Measurements from ENCODE around the gene CSTF1. TPM values are rescaled to one million over a fixed set of nuclear protein-coding genes. Genes with fewer than 3 reads are reported as not detected.

The CSTF1 gene
- total RNA-seq, 2 donors from 2014 or later: 47.9 to 50.1 TPM

DNA sequence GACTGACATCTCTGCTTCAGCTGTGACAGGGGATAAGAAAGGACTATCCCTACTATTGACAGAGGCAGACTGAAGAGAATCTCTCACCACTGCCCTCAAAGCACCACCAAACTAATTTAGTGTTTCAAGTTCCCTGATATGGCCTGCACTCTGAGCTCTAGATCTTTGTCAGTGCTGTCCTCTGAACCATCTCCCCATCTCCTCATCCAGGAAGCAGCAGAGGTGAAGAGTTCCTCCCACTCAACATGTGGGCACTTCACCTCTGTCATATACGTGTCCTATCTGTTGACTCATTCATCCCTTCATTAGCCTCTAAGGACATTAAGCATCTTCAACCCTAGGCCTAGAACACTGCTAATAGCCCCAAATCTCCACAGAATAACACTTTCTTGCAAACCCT, 19.6 kb upstream of the CSTF1 start:
- Histone ChIP-seq H3K27ac (ENCODE audit: low read depth, low read length) (no peak overlapping the region), H3K36me3 (ENCODE audit: control insufficient read depth, insufficient read depth, low read length) (peaks cover 94% of the 10 kb centered on the region), H3K9me3 (ENCODE audit: control insufficient read depth, low read length) (no peaks in the 10 kb centered on the region), H3K9ac (ENCODE audit: extremely low read depth, low read length, poor library complexity, severe bottlenecking) (no peak overlapping the region), H3K27me3 (ENCODE audit: control insufficient read depth, insufficient read depth, low read length, poor library complexity, severe bottlenecking) (no peaks in the 10 kb centered on the region), H3K4me1 (ENCODE audit: control insufficient read depth, insufficient read depth, low read length) (no peaks in the 10 kb centered on the region), H3K4me3 (ENCODE audit: low read length) (no peak overlapping the region)
- no peak for DNase-seq
- H3K27ac Mint-ChIP-seq: no peak overlapping the region
- no peak overlapping the region for H3K4me3 Mint-ChIP-seq
- peaks cover 62% of the 10 kb centered on the region for H3K36me3 Mint-ChIP-seq (ENCODE audit: low read depth)
- 90 to 100% methylated on average over 1 of the region's 1 CpG for WGBS, 2 experiments (ENCODE audit: insufficient coverage in 1 of 2, insufficient read length in 1 of 2)
- H3K27me3 Mint-ChIP-seq (ENCODE audit: insufficient read depth): no peaks in the 10 kb centered on the region
- TF ChIP-seq, protein P1, sequence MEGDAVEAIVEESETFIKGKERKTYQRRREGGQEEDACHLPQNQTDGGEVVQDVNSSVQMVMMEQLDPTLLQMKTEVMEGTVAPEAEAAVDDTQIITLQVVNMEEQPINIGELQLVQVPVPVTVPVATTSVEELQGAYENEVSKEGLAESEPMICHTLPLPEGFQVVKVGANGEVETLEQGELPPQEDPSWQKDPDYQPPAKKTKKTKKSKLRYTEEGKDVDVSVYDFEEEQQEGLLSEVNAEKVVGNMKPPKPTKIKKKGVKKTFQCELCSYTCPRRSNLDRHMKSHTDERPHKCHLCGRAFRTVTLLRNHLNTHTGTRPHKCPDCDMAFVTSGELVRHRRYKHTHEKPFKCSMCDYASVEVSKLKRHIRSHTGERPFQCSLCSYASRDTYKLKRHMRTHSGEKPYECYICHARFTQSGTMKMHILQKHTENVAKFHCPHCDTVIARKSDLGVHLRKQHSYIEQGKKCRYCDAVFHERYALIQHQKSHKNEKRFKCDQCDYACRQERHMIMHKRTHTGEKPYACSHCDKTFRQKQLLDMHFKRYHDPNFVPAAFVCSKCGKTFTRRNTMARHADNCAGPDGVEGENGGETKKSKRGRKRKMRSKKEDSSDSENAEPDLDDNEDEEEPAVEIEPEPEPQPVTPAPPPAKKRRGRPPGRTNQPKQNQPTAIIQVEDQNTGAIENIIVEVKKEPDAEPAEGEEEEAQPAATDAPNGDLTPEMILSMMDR (conservative IDR thresholded peaks at IDR 0.05): no peak
- H3K9me3 Mint-ChIP-seq: no peaks in the 10 kb centered on the region
- no peaks in the 10 kb centered on the region for H3K4me1 Mint-ChIP-seq

DNA sequence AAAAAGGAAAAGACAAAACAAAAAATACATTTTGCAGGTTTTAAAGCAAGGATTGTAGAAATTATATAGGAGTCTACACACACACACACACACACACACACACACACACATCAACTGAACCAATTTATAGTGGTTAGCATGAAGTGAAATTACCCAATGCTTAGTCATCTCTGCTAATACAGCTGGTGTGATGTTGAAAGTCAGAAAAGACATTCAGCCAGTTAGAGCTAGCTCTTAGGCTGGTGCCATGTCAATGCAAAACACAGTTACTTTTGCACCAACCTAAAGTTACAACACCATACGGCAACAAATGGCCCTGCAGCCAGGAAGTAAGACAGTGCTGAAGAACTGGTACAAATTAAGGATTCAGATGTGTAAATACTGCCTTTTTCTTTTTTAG, 18.5 kb upstream of the CSTF1 start:
- Mint-ChIP-seq H3K27ac (no peak overlapping the region), H3K36me3 (ENCODE audit: low read depth) (peaks cover 70% of the 10 kb centered on the region), H3K4me3 (no peak overlapping the region), H3K27me3 (ENCODE audit: insufficient read depth) (no peaks in the 10 kb centered on the region), H3K4me1 (no peaks in the 10 kb centered on the region), H3K9me3 (no peaks in the 10 kb centered on the region)
- Histone ChIP-seq H3K27me3 (ENCODE audit: control insufficient read depth, insufficient read depth, low read length, poor library complexity, severe bottlenecking) (no peaks in the 10 kb centered on the region), H3K36me3 (ENCODE audit: control insufficient read depth, insufficient read depth, low read length) (peaks cover 98% of the 10 kb centered on the region), H3K27ac (ENCODE audit: low read depth, low read length) (no peak overlapping the region), H3K4me1 (ENCODE audit: control insufficient read depth, insufficient read depth, low read length) (no peaks in the 10 kb centered on the region), H3K9ac (ENCODE audit: extremely low read depth, low read length, poor library complexity, severe bottlenecking) (no peak overlapping the region), H3K9me3 (ENCODE audit: control insufficient read depth, low read length) (no peaks in the 10 kb centered on the region), H3K4me3 (ENCODE audit: low read length) (no peak overlapping the region)
- TF ChIP-seq, protein P1 (conservative IDR thresholded peaks at IDR 0.05): no peak
- no peak for DNase-seq
- WGBS, 2 experiments (ENCODE audit: insufficient coverage in 1 of 2, insufficient read length in 1 of 2): 86 to 100% methylated on average over 1 of the region's 1 CpG

GRCh38 chr20:56376331-56376730, 16.1 kb upstream of the CSTF1 start:
- no peaks in the 10 kb centered on the region for H3K9me3 ChIP-seq (ENCODE audit: control insufficient read depth, low read length)
- no peak overlapping the region for H3K9ac ChIP-seq (ENCODE audit: extremely low read depth, low read length, poor library complexity, severe bottlenecking)
- DNase-seq: no peak
- H3K27ac ChIP-seq (ENCODE audit: low read depth, low read length): no peak overlapping the region
- Mint-ChIP-seq H3K27ac (no peak overlapping the region), H3K4me3 (no peak overlapping the region), H3K4me1 (no peaks in the 10 kb centered on the region), H3K27me3 (ENCODE audit: insufficient read depth) (no peaks in the 10 kb centered on the region), H3K9me3 (no peaks in the 10 kb centered on the region), H3K36me3 (ENCODE audit: low read depth) (peaks cover 70% of the 10 kb centered on the region)
- H3K27me3 ChIP-seq (ENCODE audit: control insufficient read depth, insufficient read depth, low read length, poor library complexity, severe bottlenecking): no peaks in the 10 kb centered on the region
- WGBS, 2 experiments (ENCODE audit: insufficient coverage in 1 of 2, insufficient read length in 1 of 2): 94 to 100% methylated on average over 1 to 2 of the region's 2 CpGs
- TF ChIP-seq, protein P1 (conservative IDR thresholded peaks at IDR 0.05): no peak
- H3K36me3 ChIP-seq (ENCODE audit: control insufficient read depth, insufficient read depth, low read length): peaks cover 90% of the 10 kb centered on the region
- H3K4me1 ChIP-seq (ENCODE audit: control insufficient read depth, insufficient read depth, low read length): no peaks in the 10 kb centered on the region
- H3K4me3 ChIP-seq (ENCODE audit: low read length): no peak overlapping the region

Measured in endodermal cell (in vitro differentiated cells).